ENCODE data around the gene KLF6. TPM values are rescaled to one million over a fixed set of nuclear protein-coding genes. Genes with fewer than 3 reads are reported as not detected.

KLF6 gene
- total and polyA plus RNA-seq, 9 of the 15 experiments (the other 6 are each of a cell fraction or from before 2014, with no cell fraction given) = 3.2 to 23.9 (median 8.0) TPM

DNA sequence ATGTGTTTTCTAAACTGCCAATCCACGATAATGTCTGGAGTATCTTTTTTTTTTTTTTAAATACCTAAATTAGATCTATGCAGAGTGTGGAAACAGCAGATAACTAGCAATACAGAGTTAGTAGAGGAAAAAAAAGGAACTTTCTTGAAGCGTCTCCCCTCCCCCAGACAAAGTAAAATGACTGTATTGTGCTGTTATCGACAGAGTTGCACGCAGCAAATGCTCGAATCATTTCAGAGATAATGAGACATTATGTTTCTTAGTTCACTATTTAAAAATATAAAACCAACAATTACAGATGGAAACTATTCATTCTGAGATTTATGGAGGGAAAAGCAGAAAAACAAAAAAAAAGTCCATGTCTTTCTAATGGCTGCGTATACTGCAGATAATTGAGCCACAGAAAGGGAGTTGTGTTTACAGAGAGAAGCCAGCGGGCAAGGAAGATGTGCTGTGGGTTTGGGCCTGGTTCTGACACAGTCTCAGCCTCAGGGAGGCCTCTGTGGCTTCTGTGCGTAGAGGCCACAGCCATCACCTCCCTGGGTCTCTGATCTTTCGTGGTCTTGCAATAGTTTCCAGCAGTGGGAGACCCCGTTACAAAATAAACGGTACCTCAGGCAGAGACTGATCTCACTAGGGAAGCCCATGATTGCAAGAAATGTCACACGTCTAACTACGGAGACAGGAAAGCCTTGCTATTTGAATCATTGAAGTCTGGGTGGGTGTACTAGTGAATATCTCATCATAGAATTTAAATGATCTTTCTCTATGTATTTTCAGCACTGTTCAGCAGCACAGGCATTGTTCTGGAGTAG is 19.1 kb upstream of the KLF6 start (continued):
- TF ChIP-seq ZNF592 (IDR thresholded peaks at IDR 0.05) = peak; percentile 79
- no peak for TF ChIP-seq ZNF217 (CRISPR knock-in tag; IDR thresholded peaks at IDR 0.05)
- TF ChIP-seq TCF15 (CRISPR knock-in tag; IDR thresholded peaks at IDR 0.05) = no peak
- no peak for TF ChIP-seq ZNF124 (CRISPR knock-in tag; IDR thresholded peaks at IDR 0.05)
- TF ChIP-seq ZNF512 (tag; IDR thresholded peaks at IDR 0.05) = no peak
- no peak for TF ChIP-seq ZFP30 (CRISPR knock-in tag; IDR thresholded peaks at IDR 0.05; ENCODE audit: borderline replicate concordance)
- TF ChIP-seq EGR1 (conservative IDR thresholded peaks at IDR 0.05) = no peak
- TF ChIP-seq THRAP3 (IDR thresholded peaks at IDR 0.05; ENCODE audit: borderline replicate concordance) = 0 out of 2 replicates have a peak, but pooled peaks have one; percentile 48
- TF ChIP-seq MLLT1 (IDR thresholded peaks at IDR 0.05) = peak in 1 of 2 experiments; percentile 68; a peak in 2 of 4 replicates
- peak; percentile 32; the same call in 1 of the 2 replicates for TF ChIP-seq PHF8 (IDR thresholded peaks at IDR 0.05; ENCODE audit: borderline replicate concordance, low read length)
- TF ChIP-seq, protein P1, sequence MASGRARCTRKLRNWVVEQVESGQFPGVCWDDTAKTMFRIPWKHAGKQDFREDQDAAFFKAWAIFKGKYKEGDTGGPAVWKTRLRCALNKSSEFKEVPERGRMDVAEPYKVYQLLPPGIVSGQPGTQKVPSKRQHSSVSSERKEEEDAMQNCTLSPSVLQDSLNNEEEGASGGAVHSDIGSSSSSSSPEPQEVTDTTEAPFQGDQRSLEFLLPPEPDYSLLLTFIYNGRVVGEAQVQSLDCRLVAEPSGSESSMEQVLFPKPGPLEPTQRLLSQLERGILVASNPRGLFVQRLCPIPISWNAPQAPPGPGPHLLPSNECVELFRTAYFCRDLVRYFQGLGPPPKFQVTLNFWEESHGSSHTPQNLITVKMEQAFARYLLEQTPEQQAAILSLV (tag; IDR thresholded peaks at IDR 0.05) = no peak
- TF ChIP-seq ZNF431 (CRISPR knock-in tag; IDR thresholded peaks at IDR 0.05) = no peak
- TF ChIP-seq ZNF324 (CRISPR knock-in tag; IDR thresholded peaks at IDR 0.05) = no peak
- TF ChIP-seq IRF2 (CRISPR knock-in tag; IDR thresholded peaks at IDR 0.05) = no peak
- no peak for TF ChIP-seq ZFPM2 (CRISPR knock-in tag; IDR thresholded peaks at IDR 0.05)
- no peak for TF ChIP-seq SP1 (CRISPR knock-in tag; IDR thresholded peaks at IDR 0.05)
- TF ChIP-seq HNRNPL (IDR thresholded peaks at IDR 0.05; ENCODE audit: low read depth, low read length) = no peak
- TF ChIP-seq CREBBP (IDR thresholded peaks at IDR 0.05; ENCODE audit: low read depth, low read length) = no peak

All from K562 (cell line).